Purkinje cell (primary cell): ENCODE measurements around the gene HMCN1. TPM values are rescaled to one million over a fixed set of nuclear protein-coding genes. Genes with fewer than 3 reads are reported as not detected.

Experiments used
- polyA plus RNA-seq: library from polyadenylated mRNA; unstranded; fragments of >200 nt; fragmentation: Nextera tagmentation; gene quantifications from 2 replicates; pipeline ENCODE4 v1.2.1, GENCODE V29; 2014

Gene HMCN1
- polyA plus RNA-seq: not detected in 2 replicates

GRCh38 chr1:185733818-185734735 is at the start of gene HMCN1:
Gene HMCN1 (plus strand): TSS chr1:185734391. CDS start chr1:185734780, 389 bp downstream.

